HT1080 (cell line): ENCODE results near the gene BAIAP2. TPM values are rescaled to one million over a fixed set of nuclear protein-coding genes. Genes with fewer than 3 reads are reported as not detected.
"Not testable (repeated sequence)": the region's sequence is repeated elsewhere in the genome, so short reads cannot be mapped to it uniquely, and the experiment has no call there.

ENCODE experiments used
- DNase-seq: peaks from one replicate; pipeline ENCODE4 v3.0.0-alpha.2; 2015; ENCODE audit warnings: low read depth
- total RNA-seq: library from RNA; depleted of rRNA; stranded (reverse); fragments of >200 nt; shearing (Covaris generic); gene quantifications from 2 replicates; pipeline ENCODE4 v1.2.3, GENCODE V29; 2014

Gene BAIAP2
- total RNA-seq, 1 experiment from 2014 or later = 48.8 TPM

- DNase-seq = no peak
These were observed 13.2 kb upstream of the BAIAP2 start for GRCh38 chr17:81021531-81022343.

DNA sequence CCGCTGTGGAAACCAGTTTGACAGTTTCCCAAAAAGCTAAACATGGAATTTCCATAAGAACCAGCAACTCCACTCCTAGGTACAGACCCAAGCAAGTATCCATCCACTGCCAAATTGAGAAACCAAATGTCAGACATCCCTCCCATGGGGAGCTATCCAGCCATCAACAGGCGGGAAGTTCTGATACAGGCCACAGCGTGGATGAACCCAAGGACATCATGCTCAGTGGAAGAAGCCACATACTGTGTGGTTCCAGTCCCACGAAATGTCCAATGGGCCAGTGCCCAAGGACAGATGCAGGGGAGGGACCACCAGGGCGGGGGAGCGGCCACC lies 12.6 kb upstream of the BAIAP2 start:
- no peak for DNase-seq

GRCh38 chr17:81025065-81025740 lies 9.7 kb upstream of the BAIAP2 start:
- DNase-seq = no peak

DNA sequence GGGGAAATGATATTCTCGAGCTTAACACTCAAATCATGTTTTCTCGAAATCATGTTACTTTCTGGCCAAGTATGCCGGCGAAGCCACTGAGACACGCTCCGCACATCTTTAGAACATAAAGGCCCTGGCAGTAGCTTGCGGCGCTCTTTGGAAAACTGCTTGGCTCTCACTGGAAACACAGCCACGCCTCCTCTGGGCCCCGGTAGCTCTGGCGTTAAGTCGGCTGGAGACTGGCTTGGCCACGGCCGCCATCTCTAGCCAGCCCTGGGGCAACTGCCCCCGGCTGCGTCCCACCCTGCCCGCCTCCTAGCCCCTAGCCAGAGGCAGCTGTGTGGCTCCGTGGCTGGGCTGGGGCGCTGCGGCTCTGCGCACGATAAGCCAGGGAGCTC lies 9.2 kb upstream of the BAIAP2 start:
- DNase-seq = no peak

GRCh38 chr17:81026266-81027036 lies 8.5 kb upstream of the BAIAP2 start:
- no peak for DNase-seq

DNA sequence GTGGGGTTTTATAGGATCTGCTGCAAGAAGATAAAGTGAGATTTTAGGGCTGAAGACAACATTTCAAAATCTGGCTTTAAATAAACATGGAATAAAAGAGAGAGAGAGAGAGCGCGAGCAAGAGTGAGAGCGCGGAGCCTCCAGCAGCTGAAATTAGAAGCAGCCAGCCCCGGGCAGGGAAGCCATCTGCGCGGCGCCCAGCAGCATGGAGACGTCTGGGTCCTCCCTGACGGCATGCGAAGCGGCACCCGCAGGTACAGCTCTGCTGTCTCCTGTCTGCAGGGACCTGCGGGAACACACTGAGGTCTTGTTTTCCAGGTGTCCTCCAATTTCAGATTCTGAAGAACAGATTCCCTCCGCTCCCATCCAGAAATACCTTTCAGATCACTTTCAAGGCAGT lies 7.9 kb upstream of the BAIAP2 start:
- DNase-seq = no peak

DNA sequence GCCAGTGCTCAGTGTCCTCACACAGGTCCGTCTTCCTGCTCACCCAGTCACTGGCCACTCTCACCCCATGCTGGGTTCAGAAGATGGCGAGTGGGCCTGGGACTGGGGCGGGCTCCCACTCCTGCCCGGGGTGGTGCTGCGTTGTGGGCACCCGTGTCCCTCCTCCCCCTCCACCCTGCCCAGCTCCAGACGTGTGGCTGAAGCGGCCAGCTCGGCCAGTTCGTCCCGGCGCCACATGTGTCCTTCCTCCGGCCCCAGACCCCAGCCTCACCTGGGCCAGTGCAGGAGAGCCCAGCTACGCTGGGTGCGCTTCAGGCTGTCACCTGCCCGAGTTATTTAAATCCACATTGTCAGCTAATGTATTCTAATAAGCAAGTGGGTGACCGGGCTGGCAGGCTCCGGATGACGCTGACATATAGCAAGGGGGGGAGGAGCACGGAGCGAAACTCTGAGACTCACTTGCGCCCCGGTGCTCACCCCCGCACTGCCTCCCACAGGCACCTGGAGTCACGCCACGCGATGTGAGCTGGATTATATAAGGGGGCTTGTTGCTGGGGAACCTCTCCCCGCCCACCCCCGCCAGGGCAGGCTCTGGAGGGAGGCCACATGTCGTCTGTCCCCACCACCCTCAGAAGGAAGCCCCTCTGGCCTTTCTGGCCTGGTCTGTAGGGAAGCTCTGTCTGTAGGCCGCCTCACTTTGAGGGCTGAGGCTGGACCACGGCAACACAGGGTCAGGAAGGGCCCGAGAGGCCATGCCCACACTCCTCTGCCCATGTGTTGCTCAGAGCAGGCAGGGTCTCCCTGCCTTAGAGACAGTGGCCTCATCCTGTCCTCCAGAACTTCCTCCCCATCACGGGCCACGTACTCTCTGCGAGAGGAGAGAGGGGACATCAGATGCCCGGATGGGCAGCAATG lies 7.1 kb upstream of the BAIAP2 start:
- no peak for DNase-seq

- DNase-seq = no peak
These were observed 6.5 kb upstream of the BAIAP2 start for GRCh38 chr17:81028506-81028858.

- no peak for DNase-seq
These were observed 5.1 kb upstream of the BAIAP2 start for GRCh38 chr17:81029859-81030258.

- DNase-seq = not testable (repeated sequence)
These were observed 4.6 kb upstream of the BAIAP2 start for GRCh38 chr17:81030312-81030711.

DNA sequence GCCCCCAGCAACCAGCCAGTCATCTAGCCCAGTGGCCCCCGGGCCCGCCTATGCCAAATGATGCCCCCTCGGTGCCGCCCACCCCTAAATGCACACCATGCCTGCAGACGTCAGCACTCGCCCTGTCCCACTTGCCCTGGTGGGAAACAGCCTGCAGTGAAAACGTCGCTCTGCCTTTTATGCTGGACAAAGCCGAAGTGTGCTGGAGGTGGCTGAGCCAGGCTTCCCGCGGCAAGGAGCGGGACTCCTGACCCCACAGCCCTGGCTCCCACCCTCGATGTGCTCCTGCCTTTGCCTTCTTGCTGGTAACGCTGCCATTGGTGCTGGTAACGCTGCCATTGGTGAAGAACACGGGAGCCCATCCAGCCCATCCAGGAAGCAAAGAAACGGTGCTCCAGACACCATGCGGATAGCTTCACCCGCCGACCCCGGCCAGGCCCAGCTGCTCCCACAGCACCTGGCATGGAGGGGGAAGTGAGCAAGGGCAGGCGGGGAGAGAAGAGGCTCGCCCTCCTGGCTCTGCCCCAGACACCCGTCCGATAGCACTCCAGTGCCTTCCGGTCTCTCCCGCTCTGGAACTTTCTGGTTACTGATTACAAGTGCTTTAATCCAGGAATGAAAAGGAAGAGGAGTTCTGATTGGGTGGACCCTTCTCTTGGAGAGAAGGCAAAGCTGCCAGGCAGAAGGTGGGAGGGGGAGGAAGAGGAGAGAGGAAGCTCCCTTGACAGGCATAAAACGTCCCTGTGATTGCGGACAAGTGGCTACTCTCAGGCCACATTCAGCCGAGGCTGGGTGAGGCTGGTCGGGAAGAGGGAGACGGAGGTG lies 4.0 kb upstream of the BAIAP2 start:
- no peak for DNase-seq

- DNase-seq = no peak
These were observed 3.1 kb upstream of the BAIAP2 start for GRCh38 chr17:81031566-81032550.

- no peak for DNase-seq
These were observed 2.1 kb upstream of the BAIAP2 start for GRCh38 chr17:81032641-81033480.

DNA sequence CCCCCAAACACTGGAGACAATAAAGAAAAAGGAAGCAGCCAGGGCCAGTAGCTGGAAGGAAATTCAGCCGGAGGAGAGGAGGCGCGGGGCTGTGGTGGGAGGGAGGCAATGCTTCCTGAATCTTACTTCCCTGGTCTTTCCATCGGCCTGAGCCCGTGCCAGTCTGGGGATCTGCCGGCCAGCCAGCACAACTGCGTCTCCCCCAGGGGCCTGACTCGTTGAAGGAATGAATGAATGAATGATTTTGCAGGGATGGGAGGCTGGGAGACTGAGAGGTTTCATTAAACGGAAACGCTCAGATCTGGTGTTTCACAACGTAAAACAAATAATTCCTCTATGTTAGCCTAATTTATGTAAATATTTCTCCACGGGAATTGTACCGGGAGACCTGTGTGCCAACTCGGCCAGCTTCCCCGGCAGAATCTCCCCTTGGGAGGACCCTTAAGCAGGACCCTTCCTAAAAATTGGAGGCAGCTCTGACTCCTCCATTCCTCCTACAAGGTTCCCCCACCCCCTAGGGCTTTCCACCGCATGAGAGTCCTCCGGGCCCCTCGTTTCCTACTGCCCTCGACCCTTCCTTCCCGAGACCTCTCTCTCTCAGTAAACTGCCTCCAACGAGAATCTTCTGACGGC lies 1.3 kb upstream of the BAIAP2 start:
- DNase-seq = no peak

GRCh38 chr17:81034168-81034777 lies 678 bp upstream of the BAIAP2 start:
- no peak for DNase-seq

GRCh38 chr17:81035521-81036196 lies 708 bp downstream of the BAIAP2 start:
- DNase-seq = no peak
